ENCODE measurements around the gene GABARAPL1. TPM values are rescaled to one million over a fixed set of nuclear protein-coding genes. Genes with fewer than 3 reads are reported as not detected.

Gene GABARAPL1
- polyA plus RNA-seq, 1 donor from 2014 or later: 213 TPM

DNA sequence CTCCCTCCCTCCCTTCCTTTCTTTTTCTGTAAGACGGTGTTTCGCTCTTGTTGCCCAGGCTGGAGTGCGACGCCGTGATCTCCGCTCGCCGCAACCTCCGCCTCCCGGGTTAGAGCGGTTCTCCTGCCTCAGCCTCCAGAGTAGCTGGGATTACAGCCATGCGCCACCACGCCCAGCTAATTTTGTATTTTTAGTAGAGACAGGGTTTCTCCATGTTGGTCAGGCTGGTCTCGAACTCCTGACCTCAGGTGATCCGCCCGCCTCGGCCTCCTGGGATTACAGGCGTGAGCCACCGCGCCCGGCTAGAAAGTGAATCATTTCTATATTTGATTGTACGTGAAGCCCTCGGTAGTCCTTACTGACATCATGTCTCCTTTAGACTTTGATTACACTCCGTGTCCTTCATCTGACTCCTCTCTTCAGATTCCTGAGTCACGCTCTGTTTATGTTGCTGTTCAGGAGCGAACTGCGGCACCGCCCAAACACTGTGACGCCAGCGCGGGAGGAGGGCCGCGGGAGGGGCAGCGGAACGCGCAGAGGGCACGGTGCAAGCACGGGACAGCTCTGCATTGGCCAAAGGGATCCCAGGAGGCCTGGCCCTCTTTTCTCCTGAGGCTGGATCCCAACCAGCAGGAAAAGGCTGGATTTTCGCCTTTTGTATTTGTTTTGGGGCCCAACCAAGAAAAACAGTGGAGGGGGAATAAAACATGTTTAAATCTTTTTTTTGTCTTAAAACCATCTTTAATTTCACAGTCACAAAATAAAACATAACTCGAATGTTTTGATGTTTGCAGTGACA, 538 bp upstream of the GABARAPL1 start:
- H3K4me2 ChIP-seq (ENCODE audit: low read length): peak overlapping the region; percentile 16
- H3K9me2 ChIP-seq (ENCODE audit: insufficient read depth, low read length): no peaks in the 10 kb centered on the region
- no peaks in the 10 kb centered on the region for H3F3A ChIP-seq (ENCODE audit: insufficient read depth, low read length, poor library complexity, severe bottlenecking)
- peaks cover 27% of the 10 kb centered on the region for H3K79me2 ChIP-seq (replicated peaks; ENCODE audit: insufficient read depth, low read length)
- no peaks in the 10 kb centered on the region for H3K36me3 ChIP-seq (ENCODE audit: insufficient read depth, low read length)
- H2AFZ ChIP-seq (ENCODE audit: low read depth, low read length): peak overlapping the region; percentile 99
- peak overlapping the region; percentile 93 for H3K27ac ChIP-seq (ENCODE audit: low read length)
- H3K27me3 ChIP-seq (ENCODE audit: insufficient read depth, low read depth, low read length): no peaks in the 10 kb centered on the region
- peak overlapping the region; percentile 99 for H3K9ac ChIP-seq (ENCODE audit: low read length)
- H3K4me3 ChIP-seq (ENCODE audit: low read length): peak overlapping the region; percentile 96
- TF ChIP-seq, protein P1, sequence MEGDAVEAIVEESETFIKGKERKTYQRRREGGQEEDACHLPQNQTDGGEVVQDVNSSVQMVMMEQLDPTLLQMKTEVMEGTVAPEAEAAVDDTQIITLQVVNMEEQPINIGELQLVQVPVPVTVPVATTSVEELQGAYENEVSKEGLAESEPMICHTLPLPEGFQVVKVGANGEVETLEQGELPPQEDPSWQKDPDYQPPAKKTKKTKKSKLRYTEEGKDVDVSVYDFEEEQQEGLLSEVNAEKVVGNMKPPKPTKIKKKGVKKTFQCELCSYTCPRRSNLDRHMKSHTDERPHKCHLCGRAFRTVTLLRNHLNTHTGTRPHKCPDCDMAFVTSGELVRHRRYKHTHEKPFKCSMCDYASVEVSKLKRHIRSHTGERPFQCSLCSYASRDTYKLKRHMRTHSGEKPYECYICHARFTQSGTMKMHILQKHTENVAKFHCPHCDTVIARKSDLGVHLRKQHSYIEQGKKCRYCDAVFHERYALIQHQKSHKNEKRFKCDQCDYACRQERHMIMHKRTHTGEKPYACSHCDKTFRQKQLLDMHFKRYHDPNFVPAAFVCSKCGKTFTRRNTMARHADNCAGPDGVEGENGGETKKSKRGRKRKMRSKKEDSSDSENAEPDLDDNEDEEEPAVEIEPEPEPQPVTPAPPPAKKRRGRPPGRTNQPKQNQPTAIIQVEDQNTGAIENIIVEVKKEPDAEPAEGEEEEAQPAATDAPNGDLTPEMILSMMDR (IDR thresholded peaks at IDR 0.05; ENCODE audit: poor library complexity, severe bottlenecking): peak; percentile 14
- TF ChIP-seq EP300 (conservative IDR thresholded peaks at IDR 0.05; ENCODE audit: poor library complexity, severe bottlenecking) (peak; percentile 43), MXI1 (conservative IDR thresholded peaks at IDR 0.05; ENCODE audit: poor library complexity, severe bottlenecking) (peak; percentile 37), SMC3 (conservative IDR thresholded peaks at IDR 0.05; ENCODE audit: poor library complexity) (no peak), POLR2AphosphoS5 (IDR thresholded peaks at IDR 0.05) (peak; percentile 43), EZH2 (IDR thresholded peaks at IDR 0.05; ENCODE audit: borderline replicate concordance, insufficient read depth, low read length, poor library complexity, severe bottlenecking) (no peak)
- H3K9me3 ChIP-seq (ENCODE audit: low read length): no peaks in the 10 kb centered on the region
- H4K20me1 ChIP-seq (ENCODE audit: insufficient read depth): no peaks in the 10 kb centered on the region

- H3K9me2 ChIP-seq (ENCODE audit: insufficient read depth, low read length): no peaks in the 10 kb centered on the region
- H3K27me3 ChIP-seq (ENCODE audit: insufficient read depth, low read depth, low read length): no peaks in the 10 kb centered on the region
- H3K4me2 ChIP-seq (ENCODE audit: low read length): peak overlapping the region; percentile 57
- H3K9ac ChIP-seq (ENCODE audit: low read length): peak overlapping the region; percentile 99
- H3K79me2 ChIP-seq (replicated peaks; ENCODE audit: insufficient read depth, low read length): peaks cover 27% of the 10 kb centered on the region
- no peaks in the 10 kb centered on the region for H4K20me1 ChIP-seq (ENCODE audit: insufficient read depth)
- TF ChIP-seq SMC3 (conservative IDR thresholded peaks at IDR 0.05; ENCODE audit: poor library complexity) (no peak), MXI1 (conservative IDR thresholded peaks at IDR 0.05; ENCODE audit: poor library complexity, severe bottlenecking) (peak; percentile 48)
- TF ChIP-seq, protein P2, sequence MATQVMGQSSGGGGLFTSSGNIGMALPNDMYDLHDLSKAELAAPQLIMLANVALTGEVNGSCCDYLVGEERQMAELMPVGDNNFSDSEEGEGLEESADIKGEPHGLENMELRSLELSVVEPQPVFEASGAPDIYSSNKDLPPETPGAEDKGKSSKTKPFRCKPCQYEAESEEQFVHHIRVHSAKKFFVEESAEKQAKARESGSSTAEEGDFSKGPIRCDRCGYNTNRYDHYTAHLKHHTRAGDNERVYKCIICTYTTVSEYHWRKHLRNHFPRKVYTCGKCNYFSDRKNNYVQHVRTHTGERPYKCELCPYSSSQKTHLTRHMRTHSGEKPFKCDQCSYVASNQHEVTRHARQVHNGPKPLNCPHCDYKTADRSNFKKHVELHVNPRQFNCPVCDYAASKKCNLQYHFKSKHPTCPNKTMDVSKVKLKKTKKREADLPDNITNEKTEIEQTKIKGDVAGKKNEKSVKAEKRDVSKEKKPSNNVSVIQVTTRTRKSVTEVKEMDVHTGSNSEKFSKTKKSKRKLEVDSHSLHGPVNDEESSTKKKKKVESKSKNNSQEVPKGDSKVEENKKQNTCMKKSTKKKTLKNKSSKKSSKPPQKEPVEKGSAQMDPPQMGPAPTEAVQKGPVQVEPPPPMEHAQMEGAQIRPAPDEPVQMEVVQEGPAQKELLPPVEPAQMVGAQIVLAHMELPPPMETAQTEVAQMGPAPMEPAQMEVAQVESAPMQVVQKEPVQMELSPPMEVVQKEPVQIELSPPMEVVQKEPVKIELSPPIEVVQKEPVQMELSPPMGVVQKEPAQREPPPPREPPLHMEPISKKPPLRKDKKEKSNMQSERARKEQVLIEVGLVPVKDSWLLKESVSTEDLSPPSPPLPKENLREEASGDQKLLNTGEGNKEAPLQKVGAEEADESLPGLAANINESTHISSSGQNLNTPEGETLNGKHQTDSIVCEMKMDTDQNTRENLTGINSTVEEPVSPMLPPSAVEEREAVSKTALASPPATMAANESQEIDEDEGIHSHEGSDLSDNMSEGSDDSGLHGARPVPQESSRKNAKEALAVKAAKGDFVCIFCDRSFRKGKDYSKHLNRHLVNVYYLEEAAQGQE (IDR thresholded peaks at IDR 0.05; ENCODE audit: borderline replicate concordance): peak; percentile 44
- TF ChIP-seq, protein P1 (IDR thresholded peaks at IDR 0.05; ENCODE audit: poor library complexity, severe bottlenecking): no peak
- peak overlapping the region; percentile 93 for H3K27ac ChIP-seq (ENCODE audit: low read length)
- peak overlapping the region; percentile 96 for H3K4me3 ChIP-seq (ENCODE audit: low read length)
- H3F3A ChIP-seq (ENCODE audit: insufficient read depth, low read length, poor library complexity, severe bottlenecking): no peaks in the 10 kb centered on the region
- H3K36me3 ChIP-seq (ENCODE audit: insufficient read depth, low read length): no peaks in the 10 kb centered on the region
- peak overlapping the region; percentile 99 for H2AFZ ChIP-seq (ENCODE audit: low read depth, low read length)
- H3K9me3 ChIP-seq (ENCODE audit: low read length): no peaks in the 10 kb centered on the region
These were observed 775 bp downstream of the GABARAPL1 start for GRCh38 chr12:10213168-10214135.

Data from neural cell (in vitro differentiated cells).